Right cardiac atrium (tissue), 5 donors: Measurements from ENCODE around the gene IGF2BP2. TPM values are rescaled to one million over a fixed set of nuclear protein-coding genes. Genes with fewer than 3 reads are reported as not detected.
A peak's percentile ranks its signal among the peaks of the same experiment; 100 is the strongest.

ENCODE experiments used
- ATAC-seq, 2 donors: fragments of 200-7000 bp; cut with Tn5 transposase; one replicate each; pipeline versions ENCODE4 v1.8.0 to v1.9.1; 2020; ENCODE audit warnings: moderate library complexity in 2 of 2, mild to moderate bottlenecking in 1 of 2
- DNase-seq, 3 donors: peaks; one replicate each; pipeline ENCODE4 v3.0.0-alpha.2; 2020
- H3K27ac ChIP-seq: one replicate; pipeline ENCODE4 v1.5.1; 2013; ENCODE audit warnings: mild to moderate bottlenecking, low read length, control low read depth, moderate library complexity
- H3K27me3 ChIP-seq: one replicate; pipeline ENCODE4 v1.6.1; 2013; ENCODE audit not compliant: control insufficient read depth, insufficient read depth
- H3K4me1 ChIP-seq: one replicate; pipeline ENCODE4 v1.6.1; 2013; ENCODE audit warnings: low read length; ENCODE audit not compliant: control insufficient read depth, insufficient read depth
- H3K4me3 ChIP-seq: one replicate; pipeline ENCODE4 v1.5.1; 2013; ENCODE audit warnings: low read length, control low read depth
- H3K9me3 ChIP-seq: one replicate; pipeline ENCODE4 v1.6.1; 2013; ENCODE audit warnings: low read length; ENCODE audit not compliant: control insufficient read depth
- whole genome bisulfite sequencing: extraction: QIAGEN DNeasy Blood & Tissue Kit; methylation state at CpG from one replicate; pipeline ENCODE4 v1.1.7; 2013; 5-methylcytosine and 5-hydroxymethylcytosine counted together
- intact Hi-C, 4 donors: fragments of 100-400 bp; cut with DNase I; formaldehyde crosslinking; loops; one replicate each; pipeline versions ENCODE4 v1.11.0 to v1.14.0; 2022 to 2023
- polyA plus RNA-seq: library from polyadenylated mRNA; stranded (reverse); fragments of 200-250 nt; gene quantifications from one replicate; pipeline ENCODE4 v1.2.3, GENCODE V29; 2013
- total RNA-seq, 4 donors: library from RNA; stranded (reverse); fragmentation: NEBNext Ultra II Directional; extraction: Animal tissue kit (Norgen Biotek cat#: 25700); gene quantifications; one replicate each; pipeline ENCODE4 v1.2.1, GENCODE V29; 2021
- donor health status: healthy with polysubstance abuse.
- donor health status: DM: no; HTN: yes; CAD: no.
- donor health status: DM: no; HTN: no; CAD: no.
- donor health status: DM: no; HTN: yes; CAD: no; lungs with severe emphysema.
- donor health status: DM: yes; HTN: yes; CAD: no.

The IGF2BP2 gene
- total and polyA plus RNA-seq, 5 donors = 7.7 to 18.0 (median 14.6) TPM

GRCh38 chr3:185750015-185750414, 74.8 kb downstream of the IGF2BP2 start:
- H3K4me1 ChIP-seq = peaks cover 1% of the 10 kb centered on the region
- H3K4me3 ChIP-seq = no peak overlapping the region
- no peak for DNase-seq
- 84% methylated on average over 1 of the region's 1 CpG for WGBS
- H3K9me3 ChIP-seq = no peaks in the 10 kb centered on the region
- no peak overlapping the region for H3K27ac ChIP-seq
- no peak for ATAC-seq
- no peaks in the 10 kb centered on the region for H3K27me3 ChIP-seq
- intact Hi-C loops = no loop called here

DNA sequence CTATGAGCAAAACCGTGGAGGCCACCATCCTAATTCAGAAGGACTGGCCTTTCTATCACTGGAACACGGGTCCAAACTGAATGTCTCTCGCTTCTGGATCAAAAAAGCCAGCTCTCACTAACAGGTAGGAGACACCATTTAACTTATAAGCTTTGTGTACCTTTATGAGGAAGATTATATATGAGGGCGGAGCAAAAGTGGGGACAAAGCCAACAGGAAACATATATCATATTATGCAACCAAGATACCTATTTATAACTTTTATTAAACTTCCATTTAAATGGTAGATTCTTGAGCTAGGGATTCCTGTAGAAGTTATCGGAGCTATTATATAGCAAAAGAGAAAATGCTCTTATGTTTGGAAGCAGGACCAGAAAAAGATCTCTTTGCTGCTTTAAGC, 78.4 kb downstream of the IGF2BP2 start:
- Histone ChIP-seq H3K4me3 (no peak overlapping the region), H3K4me1 (peaks cover 1% of the 10 kb centered on the region), H3K27ac (no peak overlapping the region), H3K27me3 (no peaks in the 10 kb centered on the region), H3K9me3 (no peaks in the 10 kb centered on the region)
- 73% methylated on average over 5 of the region's 5 CpGs for WGBS
- intact Hi-C loops = no loop called here
- ATAC-seq (no peak), DNase-seq (no peak)

DNA sequence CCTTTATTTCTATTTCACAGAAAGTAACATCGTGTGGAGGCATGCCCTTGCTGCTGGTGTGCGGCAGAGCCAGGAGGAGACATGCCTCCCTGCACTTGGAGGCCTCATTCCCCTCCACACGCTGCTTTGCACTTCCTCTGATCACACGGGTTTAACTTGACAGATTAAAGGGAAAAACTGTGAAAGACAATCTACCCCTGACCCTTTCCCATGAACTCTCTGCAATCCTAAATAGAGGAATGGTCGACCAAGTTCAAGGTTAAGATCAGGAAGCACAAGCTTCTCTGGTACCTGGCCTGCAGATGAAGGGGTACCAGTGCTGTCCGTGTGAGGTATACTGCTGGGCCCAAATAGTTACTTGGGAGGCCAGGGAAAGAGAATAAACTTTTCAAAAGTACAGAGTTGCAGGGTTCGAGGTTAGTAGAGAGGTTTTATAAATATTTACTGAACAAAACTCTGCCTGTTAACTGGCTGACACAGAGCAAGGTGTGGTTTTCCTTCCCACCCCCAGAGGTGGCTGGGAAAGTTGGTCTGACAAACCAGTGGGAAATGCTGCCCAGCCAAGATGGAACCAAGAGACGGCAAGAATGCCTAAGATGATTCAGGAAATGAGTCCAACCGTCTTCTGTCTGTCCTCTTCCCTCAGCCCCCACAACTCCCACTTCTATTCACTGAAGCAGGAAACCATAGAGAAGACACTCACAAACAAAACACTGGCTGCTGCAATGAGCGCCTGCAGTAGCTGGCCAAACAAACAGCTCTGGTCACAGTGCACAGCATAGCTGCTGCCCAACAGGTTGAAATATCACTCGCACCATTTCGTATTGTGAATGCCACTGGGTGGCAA, 79.6 kb downstream of the IGF2BP2 start:
- H3K9me3 ChIP-seq = no peaks in the 10 kb centered on the region
- ATAC-seq (peak; percentile 36 to 43), DNase-seq (no peak)
- no peak overlapping the region for H3K27ac ChIP-seq
- H3K27me3 ChIP-seq = no peaks in the 10 kb centered on the region
- no peak overlapping the region for H3K4me3 ChIP-seq
- WGBS = 35% methylated on average over 12 of the region's 12 CpGs
- intact Hi-C loops = no loop called here
- H3K4me1 ChIP-seq = peaks cover 3% of the 10 kb centered on the region

DNA sequence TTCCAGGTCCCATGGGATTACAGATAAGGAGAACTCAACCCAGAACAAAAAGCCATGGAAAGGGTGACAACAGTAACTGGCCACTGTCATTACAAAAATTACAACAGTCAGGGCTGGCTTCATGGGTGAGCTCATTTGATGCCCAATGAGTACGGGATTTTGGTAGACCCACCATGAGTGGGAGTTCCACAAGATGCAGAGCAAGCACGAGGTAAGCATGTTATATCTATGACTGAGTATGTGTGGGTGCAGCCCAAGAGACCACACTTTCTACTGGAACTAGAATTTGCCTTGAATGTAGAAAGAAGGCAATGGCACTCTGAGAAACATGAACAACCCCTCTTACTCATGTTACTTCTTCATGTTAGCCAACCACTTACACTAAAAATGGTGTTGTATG, 83.3 kb downstream of the IGF2BP2 start:
- peaks cover 3% of the 10 kb centered on the region for H3K4me1 ChIP-seq
- WGBS = 70% methylated on average over 2 of the region's 2 CpGs
- intact Hi-C loops = no loop called here
- H3K27ac ChIP-seq = no peak overlapping the region
- H3K4me3 ChIP-seq = no peak overlapping the region
- H3K27me3 ChIP-seq = no peaks in the 10 kb centered on the region
- no peak for ATAC-seq
- no peaks in the 10 kb centered on the region for H3K9me3 ChIP-seq
- DNase-seq = no peak

DNA sequence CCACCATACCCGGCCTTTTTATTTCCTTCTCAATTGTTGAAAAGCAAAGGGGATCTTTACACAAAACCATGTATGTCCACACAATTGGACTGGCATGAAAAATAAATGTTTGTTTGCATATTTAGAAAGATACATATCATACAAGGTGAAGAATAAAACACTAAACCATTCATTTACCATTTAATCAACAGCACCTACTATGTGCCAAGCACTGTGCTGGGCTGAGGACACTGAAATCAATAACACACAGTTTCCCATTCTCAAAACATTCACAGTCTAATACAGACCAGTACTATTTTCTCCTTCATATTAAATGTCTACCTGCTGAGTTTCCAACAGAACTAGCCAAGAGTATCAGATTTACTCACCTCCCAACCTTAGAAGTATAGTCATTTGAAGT, 84.7 kb downstream of the IGF2BP2 start:
- Histone ChIP-seq H3K4me1 (peaks cover 2% of the 10 kb centered on the region), H3K27me3 (no peaks in the 10 kb centered on the region), H3K27ac (no peak overlapping the region), H3K9me3 (no peaks in the 10 kb centered on the region), H3K4me3 (no peak overlapping the region)
- no peak for ATAC-seq
- 82% methylated on average over 1 of the region's 1 CpG for WGBS
- DNase-seq = no peak
- intact Hi-C loops = no loop called here

DNA sequence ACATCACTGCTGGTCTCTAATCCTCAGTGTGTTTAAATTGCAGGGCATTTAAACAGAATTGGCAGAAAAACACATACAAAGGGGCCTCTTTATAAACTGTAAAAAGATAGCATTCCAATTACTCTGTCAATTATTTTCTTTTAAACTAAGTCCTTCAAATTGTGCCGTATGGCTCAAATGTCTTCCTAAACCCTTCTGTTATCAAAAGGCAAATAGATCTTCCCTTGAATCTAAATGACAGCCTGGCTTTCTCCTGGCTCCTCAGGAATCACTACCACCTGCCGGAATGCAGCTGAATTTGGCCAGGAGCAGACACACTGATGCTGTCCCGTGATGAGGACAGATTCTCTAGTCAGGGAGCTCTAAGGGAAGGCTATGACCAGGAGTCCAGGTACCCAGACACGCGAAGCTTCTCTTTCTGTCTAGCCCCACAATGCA, 85.6 kb downstream of the IGF2BP2 start:
- WGBS = 78% methylated on average over 5 of the region's 5 CpGs
- ATAC-seq (no peak), DNase-seq (no peak)
- Histone ChIP-seq H3K27ac (no peak overlapping the region), H3K4me3 (no peak overlapping the region), H3K27me3 (no peaks in the 10 kb centered on the region), H3K4me1 (peaks cover 1% of the 10 kb centered on the region), H3K9me3 (no peaks in the 10 kb centered on the region)
- intact Hi-C loops = no loop called here

GRCh38 chr3:185737740-185738680, 86.8 kb downstream of the IGF2BP2 start:
- Histone ChIP-seq H3K27me3 (no peaks in the 10 kb centered on the region), H3K4me3 (no peak overlapping the region), H3K27ac (no peak overlapping the region), H3K4me1 (peaks cover 1% of the 10 kb centered on the region), H3K9me3 (no peaks in the 10 kb centered on the region)
- intact Hi-C loops = no loop called here
- WGBS = 84% methylated on average over 5 of the region's 5 CpGs
- ATAC-seq (no peak), DNase-seq (no peak)

DNA sequence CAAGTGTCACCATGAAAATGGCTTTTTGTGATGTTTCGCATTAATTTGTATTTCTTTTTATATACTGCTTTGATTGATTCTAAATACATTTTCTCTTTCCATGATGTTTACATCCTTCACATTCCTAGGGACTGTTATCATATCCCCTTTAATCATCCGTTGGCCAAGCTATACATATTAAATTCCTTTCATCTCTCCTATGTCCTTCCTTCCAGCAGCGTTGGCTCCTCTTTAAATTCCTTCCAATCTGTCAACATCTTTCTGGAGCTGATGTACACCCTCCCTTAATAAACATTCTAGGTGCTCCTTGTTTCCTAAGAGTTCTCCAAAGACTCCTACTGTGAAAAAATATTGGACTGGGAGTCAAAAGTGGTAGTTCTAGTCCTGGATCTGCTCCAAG, 87.8 kb downstream of the IGF2BP2 start:
- no peak overlapping the region for H3K4me3 ChIP-seq
- peaks cover 1% of the 10 kb centered on the region for H3K4me1 ChIP-seq
- intact Hi-C loops = no loop called here
- no peaks in the 10 kb centered on the region for H3K9me3 ChIP-seq
- DNase-seq = no peak
- no peak for ATAC-seq
- H3K27me3 ChIP-seq = no peaks in the 10 kb centered on the region
- 63% methylated on average over 3 of the region's 3 CpGs for WGBS
- no peak overlapping the region for H3K27ac ChIP-seq

- Histone ChIP-seq H3K27ac (no peak overlapping the region), H3K27me3 (no peaks in the 10 kb centered on the region), H3K9me3 (no peaks in the 10 kb centered on the region), H3K4me3 (no peak overlapping the region), H3K4me1 (no peaks in the 10 kb centered on the region)
- 42% methylated on average over 4 of the region's 4 CpGs for WGBS
- ATAC-seq = no peak
- DNase-seq = no peak
- intact Hi-C loops = no loop called here
Measured at GRCh38 chr3:185734725-185735096, 90.1 kb downstream of the IGF2BP2 start.

GRCh38 chr3:185733980-185734724, 90.7 kb downstream of the IGF2BP2 start:
- 70% methylated on average over 10 of the region's 10 CpGs for WGBS
- Histone ChIP-seq H3K27ac (no peak overlapping the region), H3K4me1 (no peaks in the 10 kb centered on the region), H3K4me3 (no peak overlapping the region), H3K27me3 (no peaks in the 10 kb centered on the region), H3K9me3 (no peaks in the 10 kb centered on the region)
- DNase-seq = no peak
- intact Hi-C loops = no loop called here
- peak; percentile 54 to 69 for ATAC-seq
